ENCODE measurements around the gene SLC35A5.

The SLC35A5 gene

DNA sequence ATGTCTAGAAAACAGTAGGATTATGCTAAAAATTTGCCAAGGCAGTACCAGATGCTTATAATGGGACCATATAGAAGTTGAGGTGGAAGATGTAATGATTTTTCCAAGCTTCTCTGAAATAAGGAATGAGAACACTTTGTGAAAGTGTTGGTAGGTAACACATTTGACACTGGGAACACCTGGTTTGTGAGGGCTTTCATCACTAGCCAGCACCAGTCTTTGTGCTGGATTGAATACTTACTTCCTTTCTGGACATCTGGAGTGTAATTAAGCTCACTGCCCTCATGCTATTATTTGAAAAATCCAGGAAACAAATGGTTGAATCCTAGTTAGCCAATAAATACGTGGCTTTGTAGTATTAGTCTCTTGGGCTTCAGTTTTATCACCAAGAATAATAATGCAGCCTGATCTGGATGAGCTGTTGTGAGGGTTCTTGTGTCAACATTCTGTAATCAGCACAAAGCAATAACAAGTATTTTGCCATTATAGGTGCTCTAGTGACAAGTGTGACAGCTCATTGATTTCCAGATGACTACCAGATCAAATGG, 66.1 kb downstream of the SLC35A5 start:
- DNase-seq = no peak

- DNase-seq = peak; percentile 93
Measured at GRCh38 chr3:112629425-112629824, 67.6 kb downstream of the SLC35A5 start.

DNA sequence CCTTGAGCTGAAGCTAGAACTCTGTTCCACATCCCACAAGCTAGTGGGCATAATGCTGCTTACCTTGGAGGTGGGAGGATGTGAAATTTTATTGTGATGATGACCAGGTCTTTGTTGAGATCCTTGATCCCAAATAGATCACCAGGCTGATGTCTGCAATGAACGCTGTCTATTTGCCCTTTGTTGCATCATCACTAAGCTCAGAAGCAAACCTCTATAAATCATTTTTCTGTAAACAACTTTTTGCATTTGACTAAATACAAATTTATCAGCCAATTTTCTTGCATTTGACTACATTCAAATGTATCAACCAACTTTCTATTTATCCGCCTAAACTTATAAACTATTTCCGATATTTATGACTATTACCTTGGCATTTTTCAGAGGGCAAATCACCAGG, 69.4 kb downstream of the SLC35A5 start:
- DNase-seq = no peak

GRCh38 chr3:112632596-112632995, 70.8 kb downstream of the SLC35A5 start:
- DNase-seq = no peak

DNA sequence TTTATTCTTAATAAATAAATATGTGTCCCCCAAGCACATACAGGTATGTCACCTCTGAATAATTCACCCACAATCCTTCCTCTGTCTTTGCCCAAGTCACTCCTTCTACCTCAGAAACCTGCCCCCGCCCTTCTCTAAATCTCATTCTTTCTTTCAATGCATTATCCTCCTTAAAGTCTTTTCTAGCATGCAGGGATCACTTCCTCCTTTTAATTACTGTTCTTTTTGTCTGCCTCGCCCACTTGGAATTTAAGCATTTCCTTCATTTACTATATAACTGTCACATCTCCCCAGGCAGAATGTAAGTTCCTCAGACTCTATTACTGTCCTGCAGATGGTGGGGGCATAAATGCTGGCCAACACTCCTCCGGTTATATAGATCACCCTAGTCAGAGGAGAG, 71.3 kb downstream of the SLC35A5 start:
- no peak for DNase-seq

- DNase-seq = no peak
Measured at GRCh38 chr3:112633757-112634156, 71.9 kb downstream of the SLC35A5 start.

GRCh38 chr3:112634786-112635541, 73.1 kb downstream of the SLC35A5 start:
- DNase-seq = no peak

Measured in islet precursor cell (in vitro differentiated cells).